MM.1S (cell line): ENCODE data around the gene HIBADH.

ENCODE experiments used
- DNase-seq: peaks from one replicate; pipeline ENCODE4 v3.0.0-alpha.2; 2015
- H2AFZ ChIP-seq: fragments of 300-600 bp; sonication (generic); 2 replicates; pipeline ENCODE4 v1.6.0; 2016; ENCODE audit warnings: antibody characterized with exemption, low read length
- H3F3A ChIP-seq: fragments of 300-600 bp; sonication (generic); 2 replicates; pipeline ENCODE4 v1.6.1; 2016; ENCODE audit warnings: mild to moderate bottlenecking, antibody characterized with exemption, low read length, moderate library complexity, mixed read lengths; ENCODE audit not compliant: insufficient read depth
- H3K27ac ChIP-seq: fragments of 300-600 bp; sonication (generic); 2 replicates; pipeline ENCODE4 v1.5.1; 2016; ENCODE audit warnings: mild to moderate bottlenecking, low read length
- H3K27me3 ChIP-seq: fragments of 300-600 bp; sonication (generic); replicated peaks from 2 replicates; pipeline ENCODE4 v1.6.0; 2016; ENCODE audit warnings: low read length; ENCODE audit not compliant: insufficient read depth
- H3K36me3 ChIP-seq: fragments of 300-600 bp; sonication (generic); replicated peaks from 2 replicates; pipeline ENCODE4 v1.6.1; 2016; ENCODE audit warnings: mild to moderate bottlenecking, low read length, mixed read lengths; ENCODE audit not compliant: insufficient read depth
- H3K4me1 ChIP-seq: fragments of 300-600 bp; sonication (generic); 2 replicates; pipeline ENCODE4 v1.6.1; 2016; ENCODE audit warnings: low read length, mixed read lengths
- H3K4me2 ChIP-seq: fragments of 300-600 bp; sonication (generic); 2 replicates; pipeline ENCODE4 v1.6.0; 2016; ENCODE audit warnings: low read depth, low read length
- H3K4me3 ChIP-seq: fragments of 300-600 bp; sonication (generic); 2 replicates; pipeline ENCODE4 v1.5.1; 2016; ENCODE audit warnings: low read length, mixed read lengths
- H3K79me2 ChIP-seq: fragments of 300-600 bp; sonication (generic); 2 replicates; pipeline ENCODE4 v1.6.1; 2016; ENCODE audit warnings: mixed run types, low read length, mixed read lengths
- H3K9ac ChIP-seq: fragments of 300-600 bp; sonication (generic); 2 replicates; pipeline ENCODE4 v1.6.1; 2016; ENCODE audit warnings: low read length, mixed read lengths
- H3K9me2 ChIP-seq: fragments of 300-600 bp; sonication (generic); replicated peaks from 2 replicates; pipeline ENCODE4 v1.6.1; 2016; ENCODE audit warnings: mild to moderate bottlenecking, low read length, mixed read lengths; ENCODE audit not compliant: insufficient read depth
- H3K9me3 ChIP-seq: fragments of 300-600 bp; sonication (generic); replicated peaks from 2 replicates; pipeline ENCODE4 v1.6.1; 2016; ENCODE audit warnings: mild to moderate bottlenecking, low read length, mixed read lengths; ENCODE audit not compliant: insufficient read depth
- H4K20me1 ChIP-seq: fragments of 300-600 bp; sonication (generic); 2 replicates; pipeline ENCODE4 v1.6.1; 2016; ENCODE audit warnings: mild to moderate bottlenecking, low read length, moderate library complexity, mixed read lengths; ENCODE audit not compliant: insufficient read depth
- CTCF ChIP-seq: fragments of 300-600 bp; sonication (generic); IDR thresholded peaks from 2 replicates; pipeline ENCODE4 v1.5.1; 2016; ENCODE audit warnings: antibody characterized with exemption, low read length, mixed read lengths
- EZH2 ChIP-seq: fragments of 300-600 bp; sonication (generic); optimal IDR thresholded peaks from 2 replicates; pipeline ENCODE3; 2017; ENCODE audit warnings: low read depth, mild to moderate bottlenecking, antibody characterized with exemption, low read length, mixed read lengths
- EZH2phosphoT487 ChIP-seq: fragments of 300-600 bp; sonication (generic); IDR thresholded peaks from 2 replicates; pipeline ENCODE4 v1.6.1; 2018; ENCODE audit warnings: antibody characterized with exemption, low read length

HIBADH gene

GRCh38 chr7:27656724-27657123 is 6.0 kb downstream of the HIBADH start:
- Histone ChIP-seq H3K9me2 (no peaks in the 10 kb centered on the region), H3K4me2 (no peak overlapping the region), H3K79me2 (0 out of 2 replicates have a peak, but pooled peaks cover 3% of the 10 kb centered on the region), H3F3A (no peaks in the 10 kb centered on the region), H4K20me1 (no peaks in the 10 kb centered on the region), H3K9me3 (no peaks in the 10 kb centered on the region), H3K36me3 (no peaks in the 10 kb centered on the region), H3K9ac (no peak overlapping the region), H3K27me3 (no peaks in the 10 kb centered on the region), H3K4me1 (no peaks in the 10 kb centered on the region), H2AFZ (no peak overlapping the region), H3K27ac (no peak overlapping the region), H3K4me3 (no peak overlapping the region)
- TF ChIP-seq EZH2phosphoT487 (no peak), CTCF (no peak), EZH2 (no peak)
- no peak for DNase-seq

GRCh38 chr7:27655184-27655583 is 7.5 kb downstream of the HIBADH start:
- Histone ChIP-seq H3K9ac (no peak overlapping the region), H3K27ac (no peak overlapping the region), H3K27me3 (no peaks in the 10 kb centered on the region), H2AFZ (no peak overlapping the region), H3K4me3 (no peak overlapping the region), H4K20me1 (no peaks in the 10 kb centered on the region), H3K9me2 (no peaks in the 10 kb centered on the region), H3K4me2 (no peak overlapping the region), H3K79me2 (no peaks in the 10 kb centered on the region), H3K36me3 (no peaks in the 10 kb centered on the region), H3F3A (no peaks in the 10 kb centered on the region), H3K9me3 (no peaks in the 10 kb centered on the region), H3K4me1 (no peaks in the 10 kb centered on the region)
- TF ChIP-seq EZH2 (no peak), EZH2phosphoT487 (no peak), CTCF (no peak)
- DNase-seq, result no peak

GRCh38 chr7:27652518-27652917 is 10.2 kb downstream of the HIBADH start:
- TF ChIP-seq EZH2 (no peak), CTCF (no peak), EZH2phosphoT487 (no peak)
- Histone ChIP-seq H3K9me2 (no peaks in the 10 kb centered on the region), H3K9me3 (no peaks in the 10 kb centered on the region), H3K36me3 (no peaks in the 10 kb centered on the region), H3K9ac (no peak overlapping the region), H2AFZ (no peak overlapping the region), H3K4me1 (no peaks in the 10 kb centered on the region), H3F3A (no peaks in the 10 kb centered on the region), H3K79me2 (no peaks in the 10 kb centered on the region), H3K27me3 (no peaks in the 10 kb centered on the region), H4K20me1 (no peaks in the 10 kb centered on the region), H3K4me3 (no peak overlapping the region), H3K4me2 (no peak overlapping the region), H3K27ac (no peak overlapping the region)
- DNase-seq, result no peak
